Measurements from ENCODE around the gene HLCS. TPM values are rescaled to one million over a fixed set of nuclear protein-coding genes. Genes with fewer than 3 reads are reported as not detected.

Gene HLCS
- total and polyA plus RNA-seq, 2 of the 8 experiments (the other 6 are each of a cell fraction or from before 2014, with no cell fraction given): 4.7 to 12.2 TPM

DNA sequence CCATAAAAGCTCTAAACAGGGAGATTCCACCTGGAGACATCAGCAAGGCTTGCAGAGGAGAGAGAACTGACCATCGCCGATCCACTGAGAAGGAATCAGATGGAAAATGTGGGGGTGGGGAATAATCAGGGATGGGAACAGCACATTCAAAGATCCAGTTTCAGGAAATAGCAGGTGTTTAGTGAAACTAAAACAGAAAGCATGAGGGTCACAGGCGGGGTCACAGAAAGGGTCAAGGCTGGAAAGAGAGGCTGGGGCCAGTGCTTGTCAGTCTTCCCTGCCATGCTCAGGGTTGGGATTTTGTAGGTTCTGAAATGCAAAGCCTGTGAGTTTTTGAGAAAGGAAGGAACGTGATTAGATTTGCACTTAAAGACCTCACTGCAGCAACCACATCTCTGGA lies 103.2 kb downstream of the HLCS start:
- Histone ChIP-seq H3K4me1 (replicated peaks in 1 of 4; ENCODE audit: control insufficient read depth in 3 of 4, insufficient read depth in 4 of 4, low read length in 3 of 4) (0 out of 7 replicates have a peak, but pooled peaks cover 0 to 3% (median 0%) of the 10 kb centered on the region in 4 experiments), H4K20me1 (replicated peaks in 1 of 2; ENCODE audit: control insufficient read depth in 1 of 2, insufficient read depth in 2 of 2, low read length in 2 of 2) (no peaks in the 10 kb centered on the region), H2BK15ac (ENCODE audit: low read length) (no peak overlapping the region), H3K9me3 (ENCODE audit: insufficient read depth in 2 of 2, low read depth in 1 of 2, low read length in 1 of 2) (no peaks in the 10 kb centered on the region), H3K27ac (ENCODE audit: low read depth, low read length) (no peak overlapping the region), H3K14ac (ENCODE audit: insufficient read length) (no peak overlapping the region), H2BK12ac (ENCODE audit: low read depth, low read length) (no peak overlapping the region), H3K56ac (replicated peaks; ENCODE audit: insufficient read length, low read depth, low read length) (no peak overlapping the region), H2AFZ (ENCODE audit: low read length) (no peak overlapping the region), H2BK5ac (ENCODE audit: low read depth, low read length) (no peak overlapping the region), H3K4me2 (ENCODE audit: insufficient read depth in 1 of 2, low read depth in 2 of 2, low read length in 2 of 2) (no peak overlapping the region), H4K91ac (replicated peaks; ENCODE audit: insufficient read length, low read length) (no peak overlapping the region), H4K5ac (ENCODE audit: insufficient read length, low read depth, low read length) (no peak overlapping the region), H3K23me2 (ENCODE audit: low read depth, low read length) (no peaks in the 10 kb centered on the region; the same call in 1 of the 2 replicates), H2AK5ac (ENCODE audit: low read depth, low read length) (no peak overlapping the region), H3K4ac (replicated peaks; ENCODE audit: insufficient read length, low read depth, low read length) (no peak overlapping the region), H3K4me3 (ENCODE audit: extremely low read depth in 1 of 4, insufficient read depth in 2 of 4, low read depth in 3 of 4, low read length in 4 of 4) (no peak overlapping the region), H2BK20ac (ENCODE audit: low read length) (no peak overlapping the region), H3K36me3 (ENCODE audit: control insufficient read depth in 2 of 4, insufficient read depth in 4 of 4, low read length in 3 of 4) (no peaks in the 10 kb centered on the region), H2BK120ac (replicated peaks; ENCODE audit: low read depth, low read length) (no peak overlapping the region), H4K8ac (ENCODE audit: extremely low read depth, insufficient read depth, low read length) (no peak overlapping the region), H3K79me1 (ENCODE audit: low read depth, low read length) (no peaks in the 10 kb centered on the region; the same call in 1 of the 2 replicates), H3K79me2 (ENCODE audit: control insufficient read depth in 1 of 2, insufficient read depth in 2 of 2, low read length in 2 of 2) (no peaks in the 10 kb centered on the region), H3K23ac (ENCODE audit: insufficient read length) (no peak overlapping the region), H3K27me3 (replicated peaks in 1 of 4; ENCODE audit: control insufficient read depth in 3 of 4, extremely low read depth in 1 of 4, insufficient read depth in 3 of 4, low read length in 3 of 4) (no peaks in the 10 kb centered on the region), H3K18ac (ENCODE audit: extremely low read depth, low read length) (no peak overlapping the region), H3K9ac (replicated peaks in 1 of 4; ENCODE audit: extremely low read depth in 1 of 4, low read depth in 3 of 4, low read length in 3 of 4) (no peak overlapping the region)
- ChIA-PET CTCF (ENCODE audit: partially characterized antibody) (interaction anchor here (0.7 to 1.0 kb wide), 2 partner anchors 9 to 54 kb away, joined by 3 read pairs; no protein-coding TSS in a partner anchor), POLR2A (ENCODE audit: partially characterized antibody) (no interaction called here)
- no peak for DNase-seq (ENCODE audit: low read depth in 1 of 2, low spot score in 2 of 2)
- no peak for TF ChIP-seq SP2 (IDR thresholded peaks at IDR 0.05; ENCODE audit: low read length)
- no peak for TF ChIP-seq CEBPB (IDR thresholded peaks at IDR 0.05; ENCODE audit: low read depth, low read length)
- TF ChIP-seq BCL11A (IDR thresholded peaks at IDR 0.05; ENCODE audit: low read depth in 2 of 2, low read length in 2 of 2): no peak
- no peak for TF ChIP-seq CREB1 (IDR thresholded peaks at IDR 0.05)
- WGBS, 2 experiments (ENCODE audit: extremely low coverage in 1 of 2, insufficient coverage in 1 of 2, insufficient read length in 1 of 2, insufficient replicate concordance in 2 of 2, low coverage in 1 of 2, low lambda C conversion rate in 2 of 2, missing lambda C conversion rate in 1 of 2): 90% methylated on average over 4 of the region's 4 CpGs; no CpG with 5 or more reads in 1 of the 2 experiments
- no peak for FAIRE-seq

All from H1 (cell line).